Measurements from ENCODE around the gene SRSF6. TPM values are rescaled to one million over a fixed set of nuclear protein-coding genes. Genes with fewer than 3 reads are reported as not detected.

Gene SRSF6
- total RNA-seq, 4 donors from 2014 or later: 18.8 to 29.8 (median 21.0) TPM

GRCh38 chr20:43459022-43459942 is 1.6 kb downstream of the SRSF6 start:
- TF ChIP-seq POLR2A (IDR thresholded peaks at IDR 0.05) (no peak), CTCF (IDR thresholded peaks at IDR 0.05 in 4 of 5, conservative IDR thresholded peaks at IDR 0.05 in 1 of 5) (no peak)
- peak overlapping the region; percentile 88 to 97 (median 96) for H3K4me3 ChIP-seq
- in situ Hi-C loops (cut with MboI; ENCODE audit: low sequenced_read_pairs in 4 of 4) (loop anchor here in 1 of 4 donors (25.0 kb wide), 1 partner anchor 753 kb away; the partner anchor contains the start of gene OSER1), intact Hi-C loops (cut with DNase I; ENCODE audit: low total_unique reads) (loop anchor here (10.0 kb wide), 2 partner anchors 756 to 846 kb away; partner anchors contain the start of gene OSER1)
- no peaks in the 10 kb centered on the region for H3K27me3 ChIP-seq
- DNase-seq: no peak
- H3K36me3 ChIP-seq: peaks cover 2 to 51% of the 10 kb centered on the region in 2 donors
- H3K9me3 ChIP-seq: no peaks in the 10 kb centered on the region
- H3K4me1 ChIP-seq: peaks cover 11 to 33% of the 10 kb centered on the region in 2 donors
- no peak for ATAC-seq
- H3K27ac ChIP-seq: peak overlapping the region; percentile 99 to 100 (median 100)

DNA sequence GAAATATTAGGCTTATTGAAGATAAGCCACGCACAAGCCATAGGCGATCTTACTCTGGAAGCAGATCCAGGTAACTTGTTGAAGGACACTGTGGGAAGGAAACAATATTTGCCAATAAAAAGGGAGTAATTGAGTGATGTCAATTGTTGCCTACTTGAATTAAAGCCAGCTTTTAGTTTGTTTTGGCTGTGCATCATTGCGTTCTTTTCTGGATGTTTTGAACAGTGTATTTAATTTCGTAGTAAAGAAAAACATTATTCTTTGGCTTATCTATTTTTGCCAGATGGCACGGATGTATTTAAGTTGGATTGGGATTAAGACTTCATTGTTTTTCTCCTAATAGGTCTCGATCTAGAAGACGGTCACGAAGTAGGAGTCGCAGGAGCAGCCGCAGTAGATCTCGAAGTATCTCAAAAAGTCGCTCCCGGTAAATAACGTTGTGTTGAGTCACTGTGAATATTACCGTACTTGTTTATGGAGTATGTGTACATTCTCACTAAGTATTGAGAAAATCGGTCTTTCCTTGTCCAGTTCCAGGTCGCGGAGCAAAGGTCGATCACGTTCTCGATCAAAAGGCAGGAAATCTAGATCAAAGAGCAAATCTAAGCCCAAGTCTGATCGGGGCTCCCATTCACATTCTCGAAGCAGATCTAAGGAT is 2.6 kb downstream of the SRSF6 start:
- Histone ChIP-seq H3K9me3 (no peaks in the 10 kb centered on the region), H3K27me3 (no peaks in the 10 kb centered on the region), H3K36me3 (peaks cover 2 to 61% of the 10 kb centered on the region in 2 donors), H3K4me1 (peaks cover 11 to 33% of the 10 kb centered on the region in 2 donors), H3K27ac (no peak overlapping the region), H3K4me3 (no peak overlapping the region)
- no peak for DNase-seq
- intact Hi-C loops (cut with DNase I; ENCODE audit: low total_unique reads) (no loop called here), in situ Hi-C loops (cut with MboI; ENCODE audit: low sequenced_read_pairs in 4 of 4) (loop anchor here in 1 of 4 donors (25.0 kb wide), 1 partner anchor 752 kb away; the partner anchor contains the start of gene OSER1)
- no peak for TF ChIP-seq CTCF (IDR thresholded peaks at IDR 0.05 in 4 of 5, conservative IDR thresholded peaks at IDR 0.05 in 1 of 5)
- no peak for TF ChIP-seq POLR2A (IDR thresholded peaks at IDR 0.05)
- ATAC-seq: no peak

GRCh38 chr20:43460830-43461200 is 3.1 kb downstream of the SRSF6 start:
- ATAC-seq (no peak), DNase-seq (no peak)
- Histone ChIP-seq H3K27me3 (no peaks in the 10 kb centered on the region), H3K4me1 (peaks cover 11 to 36% of the 10 kb centered on the region in 2 donors), H3K4me3 (no peak overlapping the region), H3K27ac (no peak overlapping the region), H3K36me3 (peaks cover 2 to 66% of the 10 kb centered on the region in 2 donors), H3K9me3 (no peaks in the 10 kb centered on the region)
- in situ Hi-C loops (cut with MboI; ENCODE audit: low sequenced_read_pairs in 4 of 4): loop anchor here in 1 of 4 donors (25.0 kb wide), 1 partner anchor 751 kb away; the partner anchor contains the start of gene OSER1
- no peak for TF ChIP-seq POLR2A (IDR thresholded peaks at IDR 0.05)
- no peak for TF ChIP-seq CTCF (IDR thresholded peaks at IDR 0.05 in 4 of 5, conservative IDR thresholded peaks at IDR 0.05 in 1 of 5)
- intact Hi-C loops (cut with DNase I; ENCODE audit: low total_unique reads): no loop called here

GRCh38 chr20:43461894-43462659 is 4.4 kb downstream of the SRSF6 start:
- H3K9me3 ChIP-seq: no peaks in the 10 kb centered on the region
- H3K4me1 ChIP-seq: peaks cover 11 to 31% of the 10 kb centered on the region in 2 donors
- in situ Hi-C loops (cut with MboI; ENCODE audit: low sequenced_read_pairs in 4 of 4) (loop anchor here in 1 of 4 donors (25.0 kb wide), 1 partner anchor 750 kb away; the partner anchor contains the start of gene OSER1), intact Hi-C loops (cut with DNase I; ENCODE audit: low total_unique reads) (no loop called here)
- peaks cover 2 to 71% of the 10 kb centered on the region in 2 donors for H3K36me3 ChIP-seq
- H3K27me3 ChIP-seq: no peaks in the 10 kb centered on the region
- H3K4me3 ChIP-seq: no peak overlapping the region
- ATAC-seq (no peak), DNase-seq (no peak)
- no peak for TF ChIP-seq POLR2A (IDR thresholded peaks at IDR 0.05)
- no peak for TF ChIP-seq CTCF (IDR thresholded peaks at IDR 0.05 in 4 of 5, conservative IDR thresholded peaks at IDR 0.05 in 1 of 5)
- no peak overlapping the region for H3K27ac ChIP-seq
